ENCODE results near the gene PCSK2. TPM values are rescaled to one million over a fixed set of nuclear protein-coding genes. Genes with fewer than 3 reads are reported as not detected.

The PCSK2 gene
- total and polyA plus RNA-seq, 4 donors = 0.13 to 2.2 TPM; not detected in 2

DNA sequence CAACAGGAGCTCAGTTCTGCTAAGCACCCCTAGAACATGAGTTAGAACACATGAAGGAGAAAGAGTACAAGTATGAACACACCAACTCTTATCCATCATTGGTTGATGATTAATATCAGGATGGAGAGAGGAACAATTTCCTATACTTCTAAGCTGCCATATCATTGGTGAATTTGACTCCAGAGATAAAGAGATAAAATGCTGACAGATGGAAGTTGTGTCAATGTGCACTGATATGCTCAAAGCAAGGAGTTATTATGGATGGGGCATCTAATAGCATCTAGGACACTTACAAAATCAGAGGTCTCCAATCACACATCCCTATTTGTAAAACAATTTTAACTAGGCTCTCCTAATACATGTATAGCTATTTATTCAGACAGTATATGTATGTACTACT lies 159.0 kb downstream of the PCSK2 start:
- Histone ChIP-seq H3K4me3 (ENCODE audit: low read length in 2 of 2) (no peak overlapping the region), H3K36me3 (ENCODE audit: control insufficient read depth in 1 of 2, insufficient read depth in 2 of 2, low read length in 1 of 2) (no peaks in the 10 kb centered on the region), H3K4me1 (ENCODE audit: control insufficient read depth in 1 of 2, insufficient read depth in 2 of 2, low read length in 2 of 2) (no peaks in the 10 kb centered on the region), H3K27ac (ENCODE audit: low read depth in 1 of 2, low read length in 2 of 2) (no peak overlapping the region), H3K9me3 (ENCODE audit: control insufficient read depth, low read length) (no peaks in the 10 kb centered on the region), H3K27me3 (ENCODE audit: control insufficient read depth in 1 of 2, insufficient read depth in 2 of 2, low read length in 1 of 2) (no peaks in the 10 kb centered on the region)
- ATAC-seq (ENCODE audit: low FRiP score) (no peak), DNase-seq (no peak)
- intact Hi-C loops (cut with DNase I) = no loop called here

DNA sequence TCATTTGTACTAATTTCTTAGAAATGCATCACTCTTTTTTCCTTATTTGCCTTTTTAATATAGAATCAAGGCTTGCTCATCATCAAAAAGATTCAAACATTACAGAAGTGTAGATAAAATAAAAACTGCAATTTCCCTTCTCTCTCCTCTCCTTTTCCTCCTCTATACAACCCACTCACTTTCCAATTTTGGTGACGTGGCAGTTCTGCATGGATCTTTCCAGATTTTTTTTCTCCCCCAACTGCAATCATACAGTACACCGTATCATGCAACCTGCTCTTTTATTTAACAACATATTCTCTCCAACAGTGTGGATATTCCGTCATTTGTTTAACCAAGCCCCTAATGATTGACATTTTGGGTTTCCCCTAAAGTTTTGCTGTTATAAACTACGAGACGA lies 163.8 kb downstream of the PCSK2 start:
- intact Hi-C loops (cut with DNase I) = no loop called here
- no peak for DNase-seq

DNA sequence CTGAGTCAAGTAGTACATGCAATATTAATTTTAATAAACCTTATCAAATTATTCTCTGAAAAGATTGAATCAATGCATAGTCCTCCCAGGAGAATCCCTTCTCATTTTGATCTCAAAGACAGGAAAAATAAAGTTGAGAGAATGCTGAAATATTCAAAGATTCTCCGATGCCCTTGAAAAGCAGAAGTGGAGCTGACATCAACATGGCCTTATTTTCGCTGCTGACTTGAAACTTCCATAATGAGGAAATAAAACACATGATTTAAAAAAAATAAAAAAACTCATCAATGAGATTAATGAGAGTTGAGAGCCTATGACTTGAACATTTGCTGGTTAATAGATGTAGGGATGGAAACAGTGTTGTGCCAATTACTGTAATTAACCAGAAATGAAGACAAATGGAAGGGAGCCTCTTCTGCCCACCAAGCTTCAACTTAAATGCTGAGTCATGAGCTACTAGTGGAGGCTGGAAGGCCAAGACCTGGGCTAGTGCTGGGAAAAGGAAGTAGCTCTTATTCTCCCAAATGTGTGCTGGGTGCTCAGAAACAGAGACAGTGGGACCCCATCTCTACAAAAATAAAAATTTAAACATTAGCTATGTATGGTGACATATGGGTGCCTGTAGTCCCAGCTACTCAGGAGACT lies 164.4 kb downstream of the PCSK2 start:
- intact Hi-C loops (cut with DNase I) = no loop called here
- no peak overlapping the region for H3K4me3 ChIP-seq (ENCODE audit: low read length in 2 of 2)
- DNase-seq (no peak), ATAC-seq (ENCODE audit: low FRiP score) (no peak)
- H3K4me1 ChIP-seq (ENCODE audit: control insufficient read depth in 1 of 2, insufficient read depth in 2 of 2, low read length in 2 of 2) = no peaks in the 10 kb centered on the region
- no peaks in the 10 kb centered on the region for H3K36me3 ChIP-seq (ENCODE audit: control insufficient read depth in 1 of 2, insufficient read depth in 2 of 2, low read length in 1 of 2)
- no peak overlapping the region for H3K27ac ChIP-seq (ENCODE audit: low read depth in 1 of 2, low read length in 2 of 2)
- 89 to 96% methylated on average over 2 of the region's 2 CpGs for WGBS, 2 donors
- H3K9me3 ChIP-seq (ENCODE audit: control insufficient read depth, low read length) = peaks cover 2% of the 10 kb centered on the region
- no peaks in the 10 kb centered on the region for H3K27me3 ChIP-seq (ENCODE audit: control insufficient read depth in 1 of 2, insufficient read depth in 2 of 2, low read length in 1 of 2)

More for the DNA sequence above, 163.8 kb downstream of the PCSK2 start:
- H3K27me3 ChIP-seq (ENCODE audit: control insufficient read depth in 1 of 2, insufficient read depth in 2 of 2, low read length in 1 of 2) = no peaks in the 10 kb centered on the region
- no peaks in the 10 kb centered on the region for H3K4me1 ChIP-seq (ENCODE audit: control insufficient read depth in 1 of 2, insufficient read depth in 2 of 2, low read length in 2 of 2)
- no peaks in the 10 kb centered on the region for H3K36me3 ChIP-seq (ENCODE audit: control insufficient read depth in 1 of 2, insufficient read depth in 2 of 2, low read length in 1 of 2)
- H3K4me3 ChIP-seq (ENCODE audit: low read length in 2 of 2) = no peak overlapping the region
- 62 to 70% methylated on average over 5 of the region's 5 CpGs for WGBS, 2 donors
- no peak for ATAC-seq (ENCODE audit: low FRiP score)
- H3K27ac ChIP-seq (ENCODE audit: low read depth in 1 of 2, low read length in 2 of 2) = no peak overlapping the region
- peaks cover 2% of the 10 kb centered on the region for H3K9me3 ChIP-seq (ENCODE audit: control insufficient read depth, low read length)

DNA sequence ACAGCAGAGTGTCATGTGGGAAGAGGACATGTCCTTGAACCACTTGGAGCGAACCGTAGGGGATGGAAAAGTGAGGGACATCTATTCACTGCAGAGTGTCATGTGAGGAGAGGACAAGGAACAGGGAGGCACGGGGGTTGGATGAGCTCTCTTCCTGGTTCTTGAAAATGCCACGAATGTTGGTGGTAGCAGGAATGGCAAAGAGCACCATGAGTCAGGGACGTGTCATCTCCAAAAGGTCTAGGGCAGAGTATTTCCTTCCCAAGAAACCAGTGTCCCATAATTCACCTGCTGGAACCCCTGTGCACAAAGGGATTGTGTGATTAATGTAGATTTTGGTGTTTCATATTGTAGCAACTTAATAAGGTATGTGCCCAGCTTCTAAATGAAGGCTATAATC lies 167.6 kb downstream of the PCSK2 start:
- H3K4me3 ChIP-seq (ENCODE audit: low read length in 2 of 2) = no peak overlapping the region
- WGBS, 2 donors = 60 to 70% methylated on average over 5 of the region's 5 CpGs
- ATAC-seq (ENCODE audit: low FRiP score) = no peak
- H3K9me3 ChIP-seq (ENCODE audit: control insufficient read depth, low read length) = peaks cover 2% of the 10 kb centered on the region
- H3K27ac ChIP-seq (ENCODE audit: low read depth in 1 of 2, low read length in 2 of 2) = no peak overlapping the region
- no peak for DNase-seq
- H3K27me3 ChIP-seq (ENCODE audit: control insufficient read depth in 1 of 2, insufficient read depth in 2 of 2, low read length in 1 of 2) = no peaks in the 10 kb centered on the region
- no peaks in the 10 kb centered on the region for H3K36me3 ChIP-seq (ENCODE audit: control insufficient read depth in 1 of 2, insufficient read depth in 2 of 2, low read length in 1 of 2)
- intact Hi-C loops (cut with DNase I) = no loop called here
- no peaks in the 10 kb centered on the region for H3K4me1 ChIP-seq (ENCODE audit: control insufficient read depth in 1 of 2, insufficient read depth in 2 of 2, low read length in 2 of 2)

DNA sequence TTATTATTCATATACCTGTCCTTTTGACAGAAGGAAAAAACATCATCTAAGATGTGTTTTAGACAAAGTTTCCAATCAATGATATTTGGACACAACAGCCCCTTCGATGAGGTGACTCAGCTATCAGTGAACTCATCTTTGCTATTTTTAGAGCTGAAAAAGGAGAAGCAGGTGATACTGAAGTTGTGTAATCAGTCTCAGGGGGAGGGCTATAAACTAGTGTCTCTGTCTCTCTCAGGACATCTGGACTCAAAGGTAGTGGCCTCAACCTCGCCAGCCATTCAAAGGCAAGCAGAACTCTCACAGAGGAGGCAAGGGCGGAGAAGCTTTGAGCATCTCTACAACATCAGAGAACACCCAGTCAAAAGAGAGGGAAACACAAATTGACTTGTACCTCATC lies 168.9 kb downstream of the PCSK2 start:
- peaks cover 2% of the 10 kb centered on the region for H3K9me3 ChIP-seq (ENCODE audit: control insufficient read depth, low read length)
- no peaks in the 10 kb centered on the region for H3K4me1 ChIP-seq (ENCODE audit: control insufficient read depth in 1 of 2, insufficient read depth in 2 of 2, low read length in 2 of 2)
- no peak overlapping the region for H3K27ac ChIP-seq (ENCODE audit: low read depth in 1 of 2, low read length in 2 of 2)
- 79 to 80% methylated on average over 3 of the region's 3 CpGs for WGBS, 2 donors
- H3K36me3 ChIP-seq (ENCODE audit: control insufficient read depth in 1 of 2, insufficient read depth in 2 of 2, low read length in 1 of 2) = no peaks in the 10 kb centered on the region
- intact Hi-C loops (cut with DNase I) = no loop called here
- H3K27me3 ChIP-seq (ENCODE audit: control insufficient read depth in 1 of 2, insufficient read depth in 2 of 2, low read length in 1 of 2) = no peaks in the 10 kb centered on the region
- DNase-seq = no peak
- ATAC-seq (ENCODE audit: low FRiP score) = no peak
- H3K4me3 ChIP-seq (ENCODE audit: low read length in 2 of 2) = no peak overlapping the region

DNA sequence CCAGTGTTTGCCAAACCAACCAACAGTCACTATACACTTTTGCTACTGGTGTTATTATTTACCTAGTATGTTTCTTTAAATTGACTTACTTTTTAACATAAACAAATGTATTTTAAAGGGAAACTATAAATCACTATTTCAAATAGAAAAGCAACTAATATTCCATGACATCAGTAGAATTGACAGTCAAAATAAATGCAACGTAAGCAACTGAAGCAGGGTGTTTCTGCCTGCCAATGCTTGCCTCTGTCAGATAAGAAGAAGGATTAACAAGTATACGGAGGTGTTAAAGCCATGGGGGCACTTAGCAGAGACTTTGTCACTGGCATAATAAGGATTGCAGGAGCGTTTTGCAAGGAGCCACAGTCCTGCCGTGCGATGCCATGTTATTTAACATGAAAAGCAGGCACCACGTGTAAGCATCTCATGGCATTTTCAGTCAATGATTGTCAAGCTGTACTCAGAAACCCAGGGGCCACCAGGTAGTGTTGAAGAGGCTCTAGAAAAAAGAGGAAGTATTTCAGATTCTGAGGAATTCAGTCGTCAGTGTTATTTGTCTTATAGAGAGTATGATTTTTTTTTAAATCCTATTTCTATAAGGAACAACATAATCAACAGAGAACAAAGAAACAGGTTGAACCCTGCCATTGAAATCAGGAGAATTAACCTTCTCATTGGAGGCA lies 172.6 kb downstream of the PCSK2 start:
- 33 to 36% methylated on average over 7 of the region's 7 CpGs for WGBS, 2 donors
- Histone ChIP-seq H3K27me3 (ENCODE audit: control insufficient read depth in 1 of 2, insufficient read depth in 2 of 2, low read length in 1 of 2) (no peaks in the 10 kb centered on the region), H3K27ac (ENCODE audit: low read depth in 1 of 2, low read length in 2 of 2) (no peak overlapping the region), H3K4me3 (ENCODE audit: low read length in 2 of 2) (no peak overlapping the region), H3K9me3 (ENCODE audit: control insufficient read depth, low read length) (peaks cover 4% of the 10 kb centered on the region), H3K4me1 (ENCODE audit: control insufficient read depth in 1 of 2, insufficient read depth in 2 of 2, low read length in 2 of 2) (no peaks in the 10 kb centered on the region), H3K36me3 (ENCODE audit: control insufficient read depth in 1 of 2, insufficient read depth in 2 of 2, low read length in 1 of 2) (no peaks in the 10 kb centered on the region)
- intact Hi-C loops (cut with DNase I) = no loop called here
- ATAC-seq (ENCODE audit: low FRiP score) = no peak
- no peak for DNase-seq

DNA sequence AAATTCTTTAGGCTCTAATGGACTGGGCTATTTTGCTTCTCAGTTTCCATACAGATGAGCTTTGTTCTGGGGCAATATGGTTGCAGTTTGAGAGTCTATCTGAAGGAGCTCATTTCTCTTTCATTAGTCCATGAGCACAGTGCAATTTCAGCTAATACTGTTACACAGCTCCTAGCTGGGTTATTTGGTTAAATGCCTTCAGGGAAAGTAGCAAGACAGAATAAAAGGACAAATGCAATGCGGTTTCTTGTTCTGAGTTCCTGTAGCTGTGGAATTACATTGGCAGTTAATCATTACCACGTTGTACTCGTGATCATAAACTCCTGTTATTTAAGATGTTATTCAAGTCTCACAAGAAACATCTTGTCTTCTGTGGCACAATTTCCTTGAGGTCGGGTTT lies 176.6 kb downstream of the PCSK2 start:
- intact Hi-C loops (cut with DNase I) = no loop called here
- H3K4me3 ChIP-seq (ENCODE audit: low read length in 2 of 2) = no peak overlapping the region

DNA sequence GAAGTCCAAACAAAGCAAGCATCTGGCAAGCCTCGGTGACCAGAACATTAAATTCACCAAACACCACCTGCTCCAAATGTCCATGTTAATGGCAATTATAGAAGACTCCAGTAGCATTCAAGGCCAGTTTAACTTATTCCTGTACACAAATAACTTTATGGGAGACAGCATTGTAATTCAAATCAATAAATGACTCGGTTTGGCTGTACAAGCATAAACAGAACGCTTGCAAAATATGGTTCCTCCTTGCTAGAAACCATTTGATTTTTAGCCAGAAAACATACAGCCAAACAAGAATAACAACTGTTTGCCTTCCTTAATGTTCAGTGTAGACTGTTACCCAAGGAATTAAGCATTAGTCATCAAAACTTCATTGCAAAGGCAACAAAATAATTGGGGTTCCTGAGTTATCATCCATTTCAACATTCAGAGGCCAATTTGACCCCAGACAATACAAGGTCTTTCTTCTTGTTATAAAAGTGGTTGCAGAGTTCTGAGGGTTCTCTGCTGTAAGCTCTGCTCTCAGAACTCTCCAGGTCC lies 179.3 kb downstream of the PCSK2 start:
- intact Hi-C loops (cut with DNase I) = no loop called here
- Histone ChIP-seq H3K27ac (ENCODE audit: low read depth in 1 of 2, low read length in 2 of 2) (no peak overlapping the region), H3K9me3 (ENCODE audit: control insufficient read depth, low read length) (peaks cover 3% of the 10 kb centered on the region), H3K4me1 (ENCODE audit: control insufficient read depth in 1 of 2, insufficient read depth in 2 of 2, low read length in 2 of 2) (no peaks in the 10 kb centered on the region), H3K4me3 (ENCODE audit: low read length in 2 of 2) (no peak overlapping the region), H3K36me3 (ENCODE audit: control insufficient read depth in 1 of 2, insufficient read depth in 2 of 2, low read length in 1 of 2) (no peaks in the 10 kb centered on the region), H3K27me3 (ENCODE audit: control insufficient read depth in 1 of 2, insufficient read depth in 2 of 2, low read length in 1 of 2) (peaks cover 0 to 2% of the 10 kb centered on the region in 2 donors)
- DNase-seq = no peak
- no peak for ATAC-seq (ENCODE audit: low FRiP score)
- WGBS, 2 donors = 56 to 59% methylated on average over 3 of the region's 3 CpGs

More for the DNA sequence above, 176.6 kb downstream of the PCSK2 start:
- Histone ChIP-seq H3K36me3 (ENCODE audit: control insufficient read depth in 1 of 2, insufficient read depth in 2 of 2, low read length in 1 of 2) (no peaks in the 10 kb centered on the region), H3K9me3 (ENCODE audit: control insufficient read depth, low read length) (peaks cover 4% of the 10 kb centered on the region), H3K4me1 (ENCODE audit: control insufficient read depth in 1 of 2, insufficient read depth in 2 of 2, low read length in 2 of 2) (no peaks in the 10 kb centered on the region), H3K27me3 (ENCODE audit: control insufficient read depth in 1 of 2, insufficient read depth in 2 of 2, low read length in 1 of 2) (peaks cover 0 to 2% of the 10 kb centered on the region in 2 donors), H3K27ac (ENCODE audit: low read depth in 1 of 2, low read length in 2 of 2) (no peak overlapping the region)
- 65 to 76% methylated on average over 4 of the region's 4 CpGs for WGBS, 2 donors
- no peak for ATAC-seq (ENCODE audit: low FRiP score)
- no peak for DNase-seq

DNA sequence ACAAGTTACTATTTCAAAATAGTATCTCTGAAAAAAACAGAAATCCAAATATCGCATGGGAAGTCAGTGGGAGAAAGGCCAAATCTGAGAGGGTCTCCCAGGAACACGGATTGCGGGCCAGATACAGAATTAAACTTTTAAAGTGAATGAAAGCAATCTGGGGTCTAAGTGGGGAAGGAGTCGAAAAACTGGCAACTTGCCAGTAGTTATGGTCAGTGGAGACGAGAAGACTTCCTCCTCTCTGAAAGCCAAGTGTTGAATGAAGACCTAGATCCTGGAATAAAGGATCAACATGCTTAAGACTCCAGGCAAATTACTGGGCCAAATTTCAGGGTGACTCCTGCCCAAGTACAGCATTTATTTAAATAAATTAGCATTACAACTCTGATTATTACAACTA lies 180.7 kb downstream of the PCSK2 start:
- Histone ChIP-seq H3K36me3 (ENCODE audit: control insufficient read depth in 1 of 2, insufficient read depth in 2 of 2, low read length in 1 of 2) (no peaks in the 10 kb centered on the region), H3K27ac (ENCODE audit: low read depth in 1 of 2, low read length in 2 of 2) (no peak overlapping the region), H3K9me3 (ENCODE audit: control insufficient read depth, low read length) (no peaks in the 10 kb centered on the region), H3K27me3 (ENCODE audit: control insufficient read depth in 1 of 2, insufficient read depth in 2 of 2, low read length in 1 of 2) (peaks cover 0 to 2% of the 10 kb centered on the region in 2 donors), H3K4me1 (ENCODE audit: control insufficient read depth in 1 of 2, insufficient read depth in 2 of 2, low read length in 2 of 2) (no peaks in the 10 kb centered on the region), H3K4me3 (ENCODE audit: low read length in 2 of 2) (no peak overlapping the region)
- ATAC-seq (ENCODE audit: low FRiP score) = no peak
- intact Hi-C loops (cut with DNase I) = no loop called here
- DNase-seq = no peak
- 13 to 28% methylated on average over 5 of the region's 5 CpGs for WGBS, 2 donors
